ENCODE data around the gene BCL3.

DNA sequence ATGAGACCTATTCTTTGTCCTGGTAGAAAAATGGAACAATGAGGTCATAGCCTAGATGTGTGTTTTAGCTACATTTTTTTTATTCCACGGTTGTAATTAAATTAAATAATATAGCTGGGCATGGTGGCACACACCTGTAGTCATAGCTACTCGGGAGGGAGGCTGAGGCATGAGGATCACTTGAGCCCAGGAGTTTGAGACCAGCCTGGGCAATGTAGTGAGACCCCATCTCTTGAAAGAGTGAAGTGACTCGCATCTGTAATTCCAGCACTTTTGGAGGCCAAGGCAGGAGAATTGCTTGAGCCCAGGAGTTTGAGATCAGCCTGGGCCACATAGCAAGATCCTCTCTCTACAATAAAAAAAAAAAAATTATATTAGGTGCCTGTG is 17.4 kb downstream of the BCL3 start:
- TF ChIP-seq, protein P1, sequence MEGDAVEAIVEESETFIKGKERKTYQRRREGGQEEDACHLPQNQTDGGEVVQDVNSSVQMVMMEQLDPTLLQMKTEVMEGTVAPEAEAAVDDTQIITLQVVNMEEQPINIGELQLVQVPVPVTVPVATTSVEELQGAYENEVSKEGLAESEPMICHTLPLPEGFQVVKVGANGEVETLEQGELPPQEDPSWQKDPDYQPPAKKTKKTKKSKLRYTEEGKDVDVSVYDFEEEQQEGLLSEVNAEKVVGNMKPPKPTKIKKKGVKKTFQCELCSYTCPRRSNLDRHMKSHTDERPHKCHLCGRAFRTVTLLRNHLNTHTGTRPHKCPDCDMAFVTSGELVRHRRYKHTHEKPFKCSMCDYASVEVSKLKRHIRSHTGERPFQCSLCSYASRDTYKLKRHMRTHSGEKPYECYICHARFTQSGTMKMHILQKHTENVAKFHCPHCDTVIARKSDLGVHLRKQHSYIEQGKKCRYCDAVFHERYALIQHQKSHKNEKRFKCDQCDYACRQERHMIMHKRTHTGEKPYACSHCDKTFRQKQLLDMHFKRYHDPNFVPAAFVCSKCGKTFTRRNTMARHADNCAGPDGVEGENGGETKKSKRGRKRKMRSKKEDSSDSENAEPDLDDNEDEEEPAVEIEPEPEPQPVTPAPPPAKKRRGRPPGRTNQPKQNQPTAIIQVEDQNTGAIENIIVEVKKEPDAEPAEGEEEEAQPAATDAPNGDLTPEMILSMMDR (IDR thresholded peaks at IDR 0.05): no peak
- TF ChIP-seq POLR2A (IDR thresholded peaks at IDR 0.05): no peak
